Measurements from ENCODE around the gene C2CD2L. TPM values are rescaled to one million over a fixed set of nuclear protein-coding genes. Genes with fewer than 3 reads are reported as not detected.
A peak's percentile ranks its signal among the peaks of the same experiment; 100 is the strongest.

The C2CD2L gene
- total RNA-seq, 3 donors from 2014 or later (not counting 1 experiment from before 2014, with no cell fraction given) = 20.3 to 27.7 (median 25.6) TPM

GRCh38 chr11:119144825-119145486, 37.8 kb downstream of the C2CD2L start:
- Histone ChIP-seq H3K27me3 (ENCODE audit: control insufficient read depth, insufficient read depth, low read length) (peaks cover 17% of the 10 kb centered on the region), H3K9me3 (ENCODE audit: control insufficient read depth, insufficient read depth, low read length) (no peaks in the 10 kb centered on the region), H3K4me1 (ENCODE audit: control insufficient read depth, insufficient read depth, low read length) (peaks cover 13% of the 10 kb centered on the region), H3K36me3 (ENCODE audit: control insufficient read depth, insufficient read depth, low read length) (no peaks in the 10 kb centered on the region), H3K27ac (ENCODE audit: low read length) (no peak overlapping the region), H3K4me3 (ENCODE audit: low read length) (no peak overlapping the region)
- ATAC-seq (peak; percentile 73 to 78 (median 76)), DNase-seq (peak in 1 of 2 donors; percentile 51)
- Mint-ChIP-seq H3K27ac (no peak overlapping the region), H3K27me3 (ENCODE audit: low read depth in 2 of 2) (peaks cover 40 to 43% of the 10 kb centered on the region in 2 donors), H3K4me3 (no peak overlapping the region), H3K9me3 (no peaks in the 10 kb centered on the region), H3K36me3 (no peaks in the 10 kb centered on the region), H3K4me1 (peaks cover 0 to 16% of the 10 kb centered on the region in 2 donors)
- intact Hi-C loops (cut with micrococcal nuclease) = no loop called here
- no peak for TF ChIP-seq CTCF (IDR thresholded peaks at IDR 0.05)
- 49% methylated on average over 4 of the region's 7 CpGs for WGBS (ENCODE audit: insufficient coverage)

- ATAC-seq = no peak
- no peaks in the 10 kb centered on the region for H3K36me3 Mint-ChIP-seq
- no peaks in the 10 kb centered on the region for H3K9me3 Mint-ChIP-seq
- no peaks in the 10 kb centered on the region for H3K36me3 ChIP-seq (ENCODE audit: control insufficient read depth, insufficient read depth, low read length)
- H3K9me3 ChIP-seq (ENCODE audit: control insufficient read depth, insufficient read depth, low read length) = no peaks in the 10 kb centered on the region
- peaks cover 0 to 16% of the 10 kb centered on the region in 2 donors for H3K4me1 Mint-ChIP-seq
- 65% methylated on average over 3 of the region's 3 CpGs for WGBS (ENCODE audit: insufficient coverage)
- no peak overlapping the region for H3K4me3 Mint-ChIP-seq
- H3K27me3 ChIP-seq (ENCODE audit: control insufficient read depth, insufficient read depth, low read length) = peaks cover 23% of the 10 kb centered on the region
- H3K27ac Mint-ChIP-seq = no peak overlapping the region
- H3K27ac ChIP-seq (ENCODE audit: low read length) = no peak overlapping the region
- H3K27me3 Mint-ChIP-seq (ENCODE audit: low read depth in 2 of 2) = peaks cover 43 to 44% of the 10 kb centered on the region in 2 donors
- TF ChIP-seq CTCF (IDR thresholded peaks at IDR 0.05) = no peak
- H3K4me3 ChIP-seq (ENCODE audit: low read length) = no peak overlapping the region
- peaks cover 13% of the 10 kb centered on the region for H3K4me1 ChIP-seq (ENCODE audit: control insufficient read depth, insufficient read depth, low read length)
- intact Hi-C loops (cut with micrococcal nuclease) = no loop called here
- no peak for DNase-seq
Measured at GRCh38 chr11:119145551-119145950, 38.4 kb downstream of the C2CD2L start.

- H3K4me1 ChIP-seq (ENCODE audit: control insufficient read depth, insufficient read depth, low read length) = peaks cover 13% of the 10 kb centered on the region
- no peak for TF ChIP-seq CTCF (IDR thresholded peaks at IDR 0.05)
- ATAC-seq (no peak), DNase-seq (peak in 1 of 2 donors; percentile 43)
- H3K36me3 ChIP-seq (ENCODE audit: control insufficient read depth, insufficient read depth, low read length) = no peaks in the 10 kb centered on the region
- H3K4me3 Mint-ChIP-seq = peak overlapping the region; percentile 67
- peaks cover 23% of the 10 kb centered on the region for H3K27me3 ChIP-seq (ENCODE audit: control insufficient read depth, insufficient read depth, low read length)
- H3K4me1 Mint-ChIP-seq = peaks cover 0 to 16% of the 10 kb centered on the region in 2 donors
- no peak overlapping the region for H3K27ac ChIP-seq (ENCODE audit: low read length)
- peaks cover 48 to 64% of the 10 kb centered on the region in 2 donors for H3K27me3 Mint-ChIP-seq (ENCODE audit: low read depth in 2 of 2)
- H3K9me3 ChIP-seq (ENCODE audit: control insufficient read depth, insufficient read depth, low read length) = no peaks in the 10 kb centered on the region
- H3K4me3 ChIP-seq (ENCODE audit: low read length) = no peak overlapping the region
- WGBS (ENCODE audit: insufficient coverage) = 37% methylated on average over 5 of the region's 6 CpGs
- H3K27ac Mint-ChIP-seq = no peak overlapping the region
- H3K9me3 Mint-ChIP-seq = no peaks in the 10 kb centered on the region
- intact Hi-C loops (cut with micrococcal nuclease) = no loop called here
- H3K36me3 Mint-ChIP-seq = no peaks in the 10 kb centered on the region
Measured at GRCh38 chr11:119147604-119148333, 40.6 kb downstream of the C2CD2L start.
